Heart right ventricle (tissue), 16 donors: Measurements from ENCODE around the gene CPN2. TPM values are rescaled to one million over a fixed set of nuclear protein-coding genes. Genes with fewer than 3 reads are reported as not detected.

Experiments used
- ATAC-seq, 8 donors: fragments of 200-7000 bp; cut with Tn5 transposase; one replicate each; pipeline ENCODE4 v1.9.1; 2020; ENCODE audit warnings: mild to moderate bottlenecking in 8 of 8, moderate library complexity in 8 of 8, moderate number of reproducible peaks in 1 of 8
- DNase-seq, 2 donors: peaks; one replicate each; pipeline ENCODE4 v3.0.0-alpha.2; 2020
- H3K27ac ChIP-seq, 10 donors: fragments of 200-600 bp; sonication (generic) in 2 of 10; one replicate each; pipeline versions ENCODE4 v1.5.0 to v1.8.0; 2020 to 2022; ENCODE audit warnings: mild to moderate bottlenecking in 3 of 10
- H3K27me3 ChIP-seq, 7 donors: fragments of 200-600 bp; one replicate each; pipeline ENCODE4 v1.8.0; 2021 to 2022; ENCODE audit warnings: mild to moderate bottlenecking in 2 of 7
- H3K36me3 ChIP-seq, 9 donors: fragments of 200-600 bp; sonication (generic) in 1 of 9; one replicate each; pipeline versions ENCODE4 v1.5.0 to v1.8.0; 2020 to 2022; ENCODE audit warnings: mild to moderate bottlenecking in 2 of 9
- H3K4me1 ChIP-seq, 9 donors: fragments of 200-600 bp; sonication (generic) in 1 of 9; one replicate each; pipeline versions ENCODE4 v1.5.0 to v1.8.0; 2020 to 2022; ENCODE audit warnings: mild to moderate bottlenecking in 4 of 9
- H3K4me3 ChIP-seq, 10 donors: fragments of 200-600 bp; sonication (generic) in 2 of 10; one replicate each; pipeline versions ENCODE4 v1.5.0 to v1.8.0; 2020 to 2022; ENCODE audit warnings: mild to moderate bottlenecking in 7 of 10, moderate library complexity in 2 of 10
- H3K9me3 ChIP-seq, 11 donors: fragments of 200-600 bp in 10 of 11; sonication (generic) in 2 of 11; one replicate each; pipeline versions ENCODE4 v1.5.0 to v1.8.0; 2013 to 2022; ENCODE audit warnings: mild to moderate bottlenecking in 2 of 11, control low read depth in 1 of 11, moderate library complexity in 1 of 11
- CTCF ChIP-seq, 9 donors: fragments of 200-600 bp; sonication (generic) in 2 of 9; IDR thresholded peaks; one replicate each; pipeline versions ENCODE4 v1.5.0 to v1.8.0; 2021 to 2022; ENCODE audit warnings: antibody characterized with exemption in 9 of 9, mild to moderate bottlenecking in 5 of 9, moderate library complexity in 1 of 9
- WGBS, 2 donors: extraction: QIAGEN DNeasy Blood & Tissue Kit; methylation state at CpG; one replicate each; pipeline ENCODE4 v1.1.7; 2013; ENCODE audit warnings: inconsistent platforms in 1 of 2; 5-methylcytosine and 5-hydroxymethylcytosine counted together
- intact Hi-C, 10 donors: fragments of 100-400 bp; cut with DNase I; formaldehyde crosslinking; loops; one replicate each; pipeline versions ENCODE4 v1.11.1 to v1.14.2; 2022
- polyA plus RNA-seq, 2 donors: library from polyadenylated mRNA; stranded (reverse); fragments of 200-250 nt; gene quantifications; one replicate each; pipeline ENCODE4 v1.2.3, GENCODE V29; 2013
- total RNA-seq, 10 donors: library from RNA; stranded (reverse); fragmentation: NEBNext Ultra II Directional in 3 of 10; extraction: Animal tissue kit (Norgen Biotek cat#: 25700) in 3 of 10; gene quantifications; one replicate each; pipeline versions ENCODE4 v1.2.1 to v1.2.4, GENCODE V29; 2021 to 2023
- donor health status: Arrhythmogenic right ventricular cardiomyopathy.
- donor health status: ischemic (EF 13 %, LVEDD 7.1; RV severe dilation, severe dysfunction).
- donor health status: healthy with polysubstance abuse.
- donor health status: DM: no; HTN: yes; CAD: no.
- donor health status: DM: no; HTN: no; CAD: no.
- donor health status: ischemic (EF 25% LVEDD 6.9; RV normal size, moderate dysfunction).
- donor health status: ischemic (EF 25% LVEDD 5.7; RV mildly dilated, moderate dysfunction).
- donor health status: healthy.
- donor health status: DM: yes; HTN: yes; CAD: no.
- donor health status: Ischemic cardiomyopathy.
- donor health status: ischemic (EF 35%, LVEDD 5.7; RV mildly dilated, moderate dysfunction).
- donor health status: nonischemic (EF 11% LVEDD 7.7; RV severe dilation, severe dysfunction).
- donor health status: DM: yes; HTN: yes; CAD: no.
- donor health status: PGD.
- donor health status: ischemic (EF 29% LVEDD 5.4; RV normal size, mild dysfunction).
- donor health status: nonischemic (EF 23%, LVEDD 6.1; RV moderate dilation, normal function).

The CPN2 gene
- total and polyA plus RNA-seq, 12 donors: 0.12 to 4.5 (median 1.5) TPM

- no peak overlapping the region for H3K4me3 ChIP-seq
- ATAC-seq: no peak
- 65 to 85% methylated on average over 3 of the region's 3 CpGs for WGBS, 2 donors
- peaks cover 0 to 4% (median 0%) of the 10 kb centered on the region in 7 donors for H3K27me3 ChIP-seq
- no peaks in the 10 kb centered on the region for H3K9me3 ChIP-seq
- no peaks in the 10 kb centered on the region for H3K36me3 ChIP-seq
- DNase-seq: no peak
- TF ChIP-seq CTCF (IDR thresholded peaks at IDR 0.05): no peak
- intact Hi-C loops: no loop called here
- no peaks in the 10 kb centered on the region for H3K4me1 ChIP-seq
- H3K27ac ChIP-seq: no peak overlapping the region
Observed at GRCh38 chr3:194350726-194351071, 429 bp downstream of the CPN2 start.

GRCh38 chr3:194348354-194348753, 2.8 kb downstream of the CPN2 start:
- WGBS, 2 donors: 84 to 86% methylated on average over 6 of the region's 6 CpGs
- ATAC-seq (no peak), DNase-seq (no peak)
- Histone ChIP-seq H3K36me3 (no peaks in the 10 kb centered on the region), H3K4me3 (no peak overlapping the region), H3K4me1 (peaks cover 0 to 5% (median 0%) of the 10 kb centered on the region in 9 donors), H3K27me3 (peaks cover 0 to 14% (median 2%) of the 10 kb centered on the region in 7 donors), H3K9me3 (no peaks in the 10 kb centered on the region), H3K27ac (no peak overlapping the region)
- TF ChIP-seq CTCF (IDR thresholded peaks at IDR 0.05): no peak
- intact Hi-C loops: loop anchor here in 1 of 10 donors (10.0 kb wide), 1 partner anchor 684 kb away; no protein-coding TSS in a partner anchor

GRCh38 chr3:194346621-194347020, 4.5 kb downstream of the CPN2 start:
- no peak for DNase-seq
- Histone ChIP-seq H3K4me1 (peaks cover 0 to 5% (median 0%) of the 10 kb centered on the region in 9 donors), H3K27ac (no peak overlapping the region), H3K27me3 (peaks cover 0 to 22% (median 6%) of the 10 kb centered on the region in 7 donors), H3K36me3 (no peaks in the 10 kb centered on the region), H3K9me3 (no peaks in the 10 kb centered on the region), H3K4me3 (no peak overlapping the region)
- intact Hi-C loops: loop anchor here in 1 of 10 donors (10.0 kb wide), 1 partner anchor 682 kb away; no protein-coding TSS in a partner anchor
- WGBS, 2 donors: 76 to 86% methylated on average over 5 of the region's 5 CpGs
- no peak for TF ChIP-seq CTCF (IDR thresholded peaks at IDR 0.05)
- no peak for ATAC-seq

- DNase-seq (no peak), ATAC-seq (no peak)
- WGBS, 2 donors: 84 to 91% methylated on average over 9 of the region's 9 CpGs
- Histone ChIP-seq H3K27ac (no peak overlapping the region), H3K27me3 (peaks cover 0 to 25% (median 6%) of the 10 kb centered on the region in 7 donors), H3K4me3 (no peak overlapping the region), H3K36me3 (no peaks in the 10 kb centered on the region), H3K4me1 (peaks cover 0 to 5% (median 0%) of the 10 kb centered on the region in 9 donors), H3K9me3 (no peaks in the 10 kb centered on the region)
- no peak for TF ChIP-seq CTCF (IDR thresholded peaks at IDR 0.05)
- intact Hi-C loops: loop anchor here in 1 of 10 donors (10.0 kb wide), 1 partner anchor 681 kb away; no protein-coding TSS in a partner anchor
Observed at GRCh38 chr3:194346035-194346434, 5.1 kb downstream of the CPN2 start.
